MM.1S (cell line): ENCODE data around the gene ADCY9.

Experiments
- CTCF ChIP-seq: fragments of 300-600 bp; sonication (generic); IDR thresholded peaks from 2 replicates; pipeline ENCODE4 v1.5.1; 2016; ENCODE audit warnings: antibody characterized with exemption, low read length, mixed read lengths
- EZH2 ChIP-seq: fragments of 300-600 bp; sonication (generic); optimal IDR thresholded peaks from 2 replicates; pipeline ENCODE3; 2017; ENCODE audit warnings: low read depth, mild to moderate bottlenecking, antibody characterized with exemption, low read length, mixed read lengths
- EZH2phosphoT487 ChIP-seq: fragments of 300-600 bp; sonication (generic); IDR thresholded peaks from 2 replicates; pipeline ENCODE4 v1.6.1; 2018; ENCODE audit warnings: antibody characterized with exemption, low read length

- TF ChIP-seq CTCF, result no peak
- no peak for TF ChIP-seq EZH2phosphoT487
- no peak for TF ChIP-seq EZH2
Measured at GRCh38 chr16:4009177-4009576, 107.1 kb downstream of the ADCY9 start.
